H1 (cell line): Measurements from ENCODE around the gene GCAT. TPM values are rescaled to one million over a fixed set of nuclear protein-coding genes. Genes with fewer than 3 reads are reported as not detected.
A peak's percentile ranks its signal among the peaks of the same experiment; 100 is the strongest.

ENCODE experiments used
- BCL11A ChIP-seq, 2 experiments: IDR thresholded peaks; one replicate each; pipeline ENCODE4 v1.6.1; 2011; ENCODE audit warnings: low read depth in 2 of 2, low read length in 2 of 2, mild to moderate bottlenecking in 2 of 2
- CTBP2 ChIP-seq: IDR thresholded peaks from 2 replicates; pipeline ENCODE4 v1.7.0; 2011; ENCODE audit warnings: borderline replicate concordance, mild to moderate bottlenecking, moderate library complexity, mixed read lengths, low read length; ENCODE audit not compliant: insufficient read depth, insufficient read length
- GABPA ChIP-seq: IDR thresholded peaks from 2 replicates; pipeline ENCODE4 v1.6.1; 2011; ENCODE audit warnings: mild to moderate bottlenecking, low read length, moderate library complexity, borderline replicate concordance; ENCODE audit not compliant: insufficient read depth
- KDM1A ChIP-seq: fragments of 200-600, 300-600 bp; sonication (generic); IDR thresholded peaks from 2 replicates; pipeline ENCODE4 v1.7.1; 2016; ENCODE audit warnings: mild to moderate bottlenecking, low read length, borderline replicate concordance
- PHF8 ChIP-seq: fragments of 200-600 bp; sonication (generic); conservative IDR thresholded peaks from 2 replicates; pipeline ENCODE4 v1.7.1; 2012; ENCODE audit warnings: low read depth, mild to moderate bottlenecking, inconsistent platforms, low read length, moderate library complexity
- RAD21 ChIP-seq, 2 experiments: IDR thresholded peaks in 1 of 2; conservative IDR thresholded peaks in 1 of 2; 2 replicates each; pipeline ENCODE4 v1.6.1; 2011; ENCODE audit warnings: low read depth in 2 of 2, low read length in 2 of 2, improper control_type of control experiment in 1 of 2, inconsistent platforms in 1 of 2, mild to moderate bottlenecking in 1 of 2, moderate library complexity in 1 of 2
- TAF7 ChIP-seq: optimal IDR thresholded peaks from 2 replicates; pipeline ENCODE3; 2011; ENCODE audit warnings: low read depth, mild to moderate bottlenecking, inconsistent platforms, low read length, moderate library complexity, borderline replicate concordance
- TBP ChIP-seq: IDR thresholded peaks from 2 replicates; pipeline ENCODE4 v1.6.1; 2011; ENCODE audit warnings: low read depth, low read length, improper control_type of control experiment
- ZNF274 ChIP-seq: IDR thresholded peaks from 2 replicates; pipeline ENCODE4 v1.7.0; 2012; ENCODE audit warnings: low read length, borderline replicate concordance; ENCODE audit errors: extremely low read depth
- polyA plus RNA-seq, 7 experiments: library from polyadenylated mRNA; depleted of rRNA in 3 of 7; stranded (reverse) in 5 of 7; unstranded in 2 of 7; fragments of >200 nt in 5 of 7; fragments of 200-250 nt in 2 of 7; gene quantifications; 1 replicate in 5 of 7; 2 replicates in 1 of 7; 4 replicates in 1 of 7; pipeline versions ENCODE4 v1.2.1 to v1.2.3, GENCODE V29; 2011 to 2013; ENCODE audit warnings: missing spikeins in 2 of 7, mixed read lengths in 2 of 7
- total RNA-seq: library from RNA; stranded (reverse); fragmentation: NEBNext Ultra II Directional; extraction: Animal tissue kit (Norgen Biotek cat#: 25700); gene quantifications from 2 replicates; pipeline ENCODE4 v1.2.1, GENCODE V29; 2021

GCAT gene
- total and polyA plus RNA-seq, 2 of the 8 experiments (the other 6 are each of a cell fraction or from before 2014, with no cell fraction given), result 24.3 to 47.5 TPM

GRCh38 chr22:37817705-37818408 lies 10.1 kb downstream of the GCAT start (continued):
- peak; percentile 64 for TF ChIP-seq PHF8
- no peak for TF ChIP-seq BCL11A (IDR thresholded peaks at IDR 0.05; ENCODE audit: low read depth in 2 of 2, low read length in 2 of 2)
- TF ChIP-seq TBP, result peak; percentile 67
- TF ChIP-seq CTBP2, result no peak
- peak; percentile 91 to 92 for TF ChIP-seq RAD21 (IDR thresholded peaks at IDR 0.05 in 1 of 2, conservative IDR thresholded peaks at IDR 0.05 in 1 of 2; ENCODE audit: low read depth in 2 of 2, low read length in 2 of 2)
- peak; percentile 50 for TF ChIP-seq TAF7
- 0 out of 2 replicates have a peak, but pooled peaks have one; percentile 12 for TF ChIP-seq KDM1A
- peak; percentile 32; the same call in 1 of the 2 replicates for TF ChIP-seq GABPA
- TF ChIP-seq ZNF274, result no peak
